Mononuclear cell (primary cell): ENCODE results near the gene MYO7B. TPM values are rescaled to one million over a fixed set of nuclear protein-coding genes. Genes with fewer than 3 reads are reported as not detected.

Experiments
- H3K27me3 ChIP-seq: 2 replicates; pipeline ENCODE4 v1.6.0; 2011; ENCODE audit warnings: low read length, control low read depth; ENCODE audit not compliant: insufficient read depth
- H3K4me1 ChIP-seq: 2 replicates; pipeline ENCODE4 v1.5.1; 2011; ENCODE audit warnings: mild to moderate bottlenecking, low read length, control low read depth; ENCODE audit not compliant: insufficient read depth
- H3K4me3 ChIP-seq: 2 replicates; pipeline ENCODE4 v1.5.1; 2011; ENCODE audit warnings: mild to moderate bottlenecking, low read length, moderate library complexity
- H3K9me3 ChIP-seq: 2 replicates; pipeline ENCODE4 v1.5.1; 2011; ENCODE audit warnings: low read depth, mild to moderate bottlenecking, control low read depth, low read length
- total RNA-seq: library from RNA; depleted of rRNA; stranded (reverse); fragments of >200 nt; gene quantifications from one replicate; pipeline ENCODE4 v1.2.3, GENCODE V29; 2012

Gene MYO7B
- total RNA-seq, 1 donor, result 1.0 TPM

DNA sequence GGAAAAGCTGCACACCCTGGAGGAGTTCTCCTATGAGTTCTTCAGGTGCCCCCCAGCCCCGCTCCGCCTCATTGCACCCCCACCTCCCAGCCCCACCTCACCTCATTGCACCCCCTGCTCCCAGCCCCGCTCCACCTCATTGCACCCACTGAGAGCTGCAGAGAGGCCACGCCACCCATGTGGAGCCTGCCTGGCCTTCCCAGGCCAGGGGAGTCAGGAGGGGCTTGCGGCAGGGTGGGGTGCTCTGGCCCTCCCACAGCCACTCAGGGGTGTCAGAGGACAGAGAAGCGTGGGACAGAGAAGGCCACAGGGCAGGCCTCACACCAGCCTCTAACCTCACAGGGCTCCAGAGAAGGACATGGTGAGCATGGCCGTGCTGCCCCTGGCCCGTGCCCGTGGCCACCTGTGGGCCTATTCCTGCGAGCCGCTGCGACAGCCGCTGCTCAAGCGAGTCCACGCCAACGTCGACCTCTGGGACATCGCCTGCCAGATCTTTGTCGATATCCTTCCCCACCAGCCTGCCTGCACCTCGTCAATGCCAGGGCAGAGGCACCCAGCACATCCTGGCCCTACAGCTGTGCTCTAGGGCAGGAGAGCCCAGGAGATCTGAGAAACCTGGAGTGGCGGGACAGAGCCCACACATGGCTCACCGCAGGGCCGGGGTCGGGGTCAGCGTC lies 95.5 kb downstream of the MYO7B start:
- Histone ChIP-seq H3K4me3 (no peak overlapping the region), H3K4me1 (peaks cover 58% of the 10 kb centered on the region), H3K9me3 (no peaks in the 10 kb centered on the region), H3K27me3 (no peaks in the 10 kb centered on the region)

DNA sequence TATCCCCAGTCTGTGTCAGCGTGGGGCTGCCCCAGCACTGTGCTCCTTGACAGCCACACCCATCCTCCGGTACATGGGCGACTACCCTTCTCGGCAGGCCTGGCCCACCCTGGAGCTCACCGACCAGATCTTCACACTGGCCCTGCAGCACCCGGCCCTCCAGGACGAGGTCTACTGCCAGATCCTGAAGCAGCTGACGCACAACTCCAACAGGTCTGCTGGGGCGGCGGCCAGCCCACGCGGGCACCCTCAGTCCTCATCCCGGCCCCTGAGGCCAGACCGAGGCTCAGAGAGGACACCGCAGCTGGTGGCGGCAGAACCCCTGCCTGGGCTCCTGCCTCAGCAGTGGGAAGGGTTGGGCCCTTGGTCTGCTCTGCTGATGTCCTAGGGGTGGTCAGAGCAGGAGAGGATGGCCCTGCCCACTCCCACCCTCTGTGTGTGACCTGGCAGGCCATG lies 96.1 kb downstream of the MYO7B start:
- H3K27me3 ChIP-seq, result no peaks in the 10 kb centered on the region
- H3K4me1 ChIP-seq, result peaks cover 63% of the 10 kb centered on the region
- H3K9me3 ChIP-seq, result no peaks in the 10 kb centered on the region
- no peak overlapping the region for H3K4me3 ChIP-seq

DNA sequence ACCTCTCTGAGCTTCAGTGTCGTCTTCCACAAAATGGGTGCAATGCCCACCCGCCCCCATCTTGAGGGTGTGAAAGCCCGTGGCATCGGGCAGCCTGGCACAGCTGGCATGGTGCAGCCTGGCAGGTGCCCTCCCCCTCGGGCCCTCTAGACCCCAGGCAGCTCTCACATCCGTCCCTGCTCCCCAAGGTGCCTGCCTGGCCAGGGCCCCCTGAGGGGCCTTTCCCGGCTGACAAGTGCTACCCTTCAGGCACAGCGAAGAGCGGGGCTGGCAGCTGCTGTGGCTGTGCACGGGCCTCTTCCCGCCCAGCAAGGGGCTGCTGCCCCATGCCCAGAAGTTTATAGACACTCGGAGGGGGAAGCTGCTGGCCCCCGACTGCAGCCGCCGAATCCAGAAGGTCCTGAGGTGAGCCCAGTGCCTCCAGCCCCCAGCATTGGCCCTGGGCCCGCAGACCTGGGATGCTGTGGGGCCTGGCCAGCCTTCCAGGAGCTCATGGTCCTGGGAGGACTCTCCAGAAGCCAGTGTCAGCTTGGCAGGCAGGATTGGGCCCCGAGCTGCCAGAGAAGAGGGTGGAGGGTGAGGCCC lies 96.6 kb downstream of the MYO7B start:
- Histone ChIP-seq H3K9me3 (no peaks in the 10 kb centered on the region), H3K27me3 (no peaks in the 10 kb centered on the region), H3K4me1 (peaks cover 67% of the 10 kb centered on the region), H3K4me3 (no peak overlapping the region)

DNA sequence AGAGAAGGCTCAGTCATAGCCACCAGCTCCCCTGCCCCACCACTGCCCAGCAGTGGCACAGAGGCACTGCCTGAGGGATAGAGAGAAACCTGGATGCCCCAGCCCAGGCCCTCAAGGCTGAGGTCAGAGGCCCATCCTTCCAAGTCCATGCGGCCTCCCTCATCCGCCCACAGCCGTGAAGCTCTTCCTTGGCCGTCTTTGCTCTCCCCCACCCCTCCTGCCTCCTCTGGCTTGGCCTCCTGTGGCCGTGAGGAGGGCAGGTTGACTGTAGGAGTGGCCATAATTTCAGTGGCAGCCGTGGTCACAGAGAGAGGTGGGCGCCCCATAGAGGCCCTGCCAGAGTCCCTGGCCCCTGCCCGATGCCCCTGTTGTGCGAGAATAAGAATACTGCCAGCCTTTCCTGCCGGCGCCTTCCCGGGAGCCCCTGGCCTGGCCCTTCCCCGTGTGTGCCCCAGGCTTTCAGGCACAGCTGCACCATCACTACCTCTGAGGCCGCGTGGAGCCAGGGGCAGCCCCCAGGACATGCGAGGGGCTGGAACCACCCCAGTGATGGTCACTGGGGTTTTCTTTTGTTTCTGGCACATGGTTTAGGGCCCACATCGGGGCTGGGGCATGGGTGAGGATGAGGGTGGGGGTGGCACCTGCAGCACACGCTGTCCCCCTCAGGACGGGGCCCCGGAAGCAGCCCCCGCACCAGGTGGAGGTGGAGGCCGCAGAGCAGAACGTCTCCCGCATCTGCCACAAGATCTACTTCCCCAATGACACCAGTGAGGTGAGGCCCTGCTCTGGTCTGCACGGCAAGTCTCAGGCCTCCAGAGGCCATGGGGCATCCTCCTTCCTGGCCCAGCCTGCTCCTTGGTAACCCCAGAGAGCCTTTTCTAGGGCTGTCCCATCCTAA lies 97.4 kb downstream of the MYO7B start:
- H3K4me1 ChIP-seq, result peaks cover 75% of the 10 kb centered on the region
- H3K27me3 ChIP-seq, result no peaks in the 10 kb centered on the region
- no peak overlapping the region for H3K4me3 ChIP-seq
- H3K9me3 ChIP-seq, result no peaks in the 10 kb centered on the region

DNA sequence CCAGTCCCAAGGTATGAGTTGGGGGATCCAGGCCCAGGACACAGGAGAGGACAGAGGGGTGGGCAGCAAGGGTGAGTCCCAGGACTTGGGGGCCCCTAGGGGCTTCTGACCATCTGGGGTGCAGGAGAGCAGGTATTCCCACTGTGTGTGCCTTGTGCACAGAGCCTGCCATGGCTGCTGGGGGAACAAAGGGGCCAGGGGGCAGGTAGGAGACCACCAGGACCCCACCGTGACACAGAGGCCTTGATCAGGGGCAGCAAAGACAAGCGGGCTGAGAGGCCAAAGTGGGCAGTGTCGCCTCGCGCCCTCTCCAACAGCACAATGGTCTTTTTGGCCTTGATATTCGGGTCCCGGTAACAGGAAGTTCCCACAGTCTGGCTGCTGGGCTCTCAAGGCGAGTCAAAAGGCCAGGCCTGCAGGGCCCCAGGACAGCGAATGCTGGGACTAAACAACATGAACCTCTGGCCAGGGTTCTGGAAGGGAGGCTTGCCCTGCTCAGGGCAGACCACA lies 98.1 kb downstream of the MYO7B start:
- H3K27me3 ChIP-seq, result no peaks in the 10 kb centered on the region

DNA sequence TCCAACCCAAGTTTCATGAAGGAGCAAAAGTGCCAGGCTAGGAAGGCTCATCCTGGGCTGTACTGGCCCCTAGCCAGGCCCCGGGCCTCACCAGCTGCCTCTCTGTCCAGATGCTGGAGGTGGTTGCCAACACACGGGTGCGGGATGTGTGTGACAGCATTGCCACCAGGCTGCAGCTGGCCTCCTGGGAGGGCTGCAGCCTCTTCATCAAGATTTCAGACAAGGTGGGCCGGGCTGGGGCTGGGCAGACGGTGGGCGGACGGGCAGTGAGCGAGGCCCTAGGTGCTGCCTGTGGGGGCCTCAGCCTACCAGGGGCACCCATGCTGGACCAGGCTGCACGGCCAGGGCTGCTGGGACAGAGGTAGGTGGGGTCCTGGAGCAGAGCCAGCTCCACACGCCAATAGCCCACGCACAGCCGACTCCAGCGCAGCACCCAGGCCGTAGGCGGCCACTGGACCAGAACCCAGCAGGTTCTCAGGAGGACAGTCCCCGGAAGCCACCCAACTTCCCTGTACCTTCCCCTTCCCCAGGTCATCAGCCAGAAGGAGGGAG lies 98.7 kb downstream of the MYO7B start:
- no peak overlapping the region for H3K4me3 ChIP-seq
- no peaks in the 10 kb centered on the region for H3K9me3 ChIP-seq
- H3K27me3 ChIP-seq, result no peaks in the 10 kb centered on the region
- H3K4me1 ChIP-seq, result peaks cover 88% of the 10 kb centered on the region

More for the DNA sequence above, 98.1 kb downstream of the MYO7B start:
- H3K9me3 ChIP-seq, result no peaks in the 10 kb centered on the region
- H3K4me3 ChIP-seq, result no peak overlapping the region
- peaks cover 83% of the 10 kb centered on the region for H3K4me1 ChIP-seq

DNA sequence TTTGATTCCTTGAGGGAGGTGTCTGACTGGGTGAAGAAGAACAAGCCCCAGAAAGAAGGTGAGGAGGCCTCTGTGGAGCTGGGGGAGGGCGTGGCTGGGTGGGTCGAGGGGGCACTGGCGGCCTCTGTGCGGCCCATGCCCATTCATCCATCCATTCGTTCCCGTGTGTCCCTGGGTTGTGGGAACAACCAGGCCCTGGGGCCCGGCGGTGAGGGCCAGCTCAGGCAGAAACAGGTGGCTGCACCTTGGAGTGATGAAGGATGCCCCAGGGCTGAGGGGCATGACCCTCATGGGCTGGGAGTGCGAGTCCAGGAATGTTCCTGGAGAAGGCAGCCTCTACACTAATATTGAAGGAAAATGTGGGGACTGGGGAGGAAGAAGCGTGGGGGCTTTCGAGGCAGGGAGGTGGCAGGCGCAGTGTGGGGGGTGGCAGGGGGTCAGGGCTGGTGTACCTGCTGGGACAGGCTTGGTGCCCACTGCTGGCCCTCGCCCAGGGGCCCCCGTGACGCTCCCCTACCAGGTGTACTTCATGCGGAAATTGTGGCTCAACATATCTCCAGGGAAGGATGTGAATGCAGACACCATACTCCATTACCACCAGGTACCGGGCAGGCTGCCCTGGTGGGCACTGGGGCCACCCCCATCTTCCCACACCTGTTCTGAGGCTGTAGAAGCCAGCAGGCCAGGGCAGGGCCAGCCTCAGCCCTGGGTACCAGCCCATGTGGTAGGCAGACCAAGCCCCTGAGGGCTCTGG lies 99.3 kb downstream of the MYO7B start:
- Histone ChIP-seq H3K4me1 (peaks cover 92% of the 10 kb centered on the region), H3K27me3 (no peaks in the 10 kb centered on the region), H3K4me3 (no peak overlapping the region), H3K9me3 (no peaks in the 10 kb centered on the region)

DNA sequence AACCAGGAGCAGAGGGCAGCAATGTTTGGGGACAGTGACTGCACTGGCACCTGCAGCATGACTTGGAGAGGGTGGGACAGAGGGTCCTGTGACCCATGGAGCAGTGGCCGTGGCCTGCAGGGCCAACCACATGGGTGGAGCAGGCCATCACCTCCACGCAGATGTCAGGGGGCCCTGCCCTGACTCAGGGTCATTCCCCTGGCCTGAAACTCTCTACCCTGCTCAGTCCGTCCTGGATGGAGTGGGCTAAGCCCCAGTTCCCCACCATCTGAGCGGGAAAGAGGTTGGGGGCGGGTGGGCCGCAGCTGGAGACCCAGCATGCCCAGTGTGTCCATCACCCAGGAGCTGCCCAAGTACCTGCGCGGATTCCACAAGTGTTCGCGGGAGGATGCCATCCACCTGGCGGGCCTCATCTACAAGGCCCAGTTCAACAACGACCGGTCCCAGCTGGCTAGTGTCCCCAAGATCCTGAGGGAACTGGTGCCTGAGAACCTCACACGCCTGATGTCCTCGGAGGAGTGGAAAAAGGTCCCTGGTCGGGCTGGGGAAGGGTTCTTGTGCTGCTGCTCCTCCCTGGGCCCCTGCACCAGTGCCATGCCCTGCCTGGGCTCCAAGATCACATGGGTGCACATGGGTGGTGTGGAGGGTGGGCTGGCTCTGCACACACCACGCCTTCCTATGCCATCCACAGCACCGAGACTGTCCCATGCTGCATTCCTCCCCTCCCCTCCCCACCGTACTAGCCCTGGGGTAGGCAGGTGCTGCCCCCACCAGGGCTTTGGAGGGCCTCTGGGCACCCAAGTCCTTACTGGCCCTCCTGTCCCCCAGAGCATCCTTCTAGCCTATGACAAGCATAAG lies 100.1 kb downstream of the MYO7B start:
- Histone ChIP-seq H3K9me3 (no peaks in the 10 kb centered on the region), H3K4me1 (peaks cover 92% of the 10 kb centered on the region), H3K4me3 (no peak overlapping the region), H3K27me3 (no peaks in the 10 kb centered on the region)

DNA sequence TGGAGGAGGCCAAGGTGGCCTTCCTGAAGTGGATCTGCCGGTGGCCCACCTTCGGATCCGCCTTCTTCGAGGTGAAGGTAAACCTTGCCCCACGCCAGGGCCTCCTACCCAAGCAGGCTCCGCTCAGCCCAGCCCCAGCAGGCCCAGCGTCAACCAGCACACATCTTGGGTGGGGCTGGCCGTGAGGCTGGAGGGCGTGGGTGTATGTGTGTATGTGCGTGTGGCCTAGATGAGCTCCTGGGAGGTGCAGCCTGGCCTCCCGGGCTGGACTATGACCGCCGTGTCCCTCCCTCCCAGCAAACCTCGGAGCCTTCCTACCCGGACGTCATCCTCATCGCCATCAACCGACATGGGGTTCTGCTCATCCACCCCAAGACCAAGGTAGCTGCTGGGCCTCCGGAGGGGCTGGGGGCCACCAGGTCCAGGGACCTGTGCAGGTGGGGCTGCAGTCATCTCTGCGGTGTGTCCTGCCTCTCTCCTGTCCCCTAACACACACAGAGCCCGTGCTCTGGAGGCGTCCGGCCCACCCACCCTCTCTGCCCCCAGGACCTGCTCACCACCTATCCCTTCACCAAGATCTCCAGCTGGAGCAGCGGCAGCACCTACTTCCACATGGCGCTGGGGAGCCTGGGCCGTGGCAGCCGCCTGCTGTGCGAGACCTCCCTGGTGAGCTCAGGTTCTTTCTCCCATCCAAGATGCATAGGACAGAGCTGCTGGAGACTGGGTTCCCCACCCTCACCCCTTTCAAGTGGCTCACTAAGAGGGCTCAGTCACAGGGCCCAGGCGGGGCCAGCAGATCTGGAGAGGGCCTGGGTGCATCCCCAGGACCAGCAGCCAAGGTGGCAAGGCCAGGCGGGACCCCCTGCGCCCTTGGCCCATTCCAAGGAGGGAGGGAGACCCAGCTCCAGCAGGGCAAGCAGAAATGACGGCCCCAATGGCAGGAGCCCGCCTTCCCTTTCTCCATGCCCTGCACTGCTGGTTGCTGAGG lies 101.1 kb downstream of the MYO7B start:
- Histone ChIP-seq H3K27me3 (no peaks in the 10 kb centered on the region), H3K4me3 (no peak overlapping the region), H3K4me1 (peaks cover 92% of the 10 kb centered on the region), H3K9me3 (no peaks in the 10 kb centered on the region)

DNA sequence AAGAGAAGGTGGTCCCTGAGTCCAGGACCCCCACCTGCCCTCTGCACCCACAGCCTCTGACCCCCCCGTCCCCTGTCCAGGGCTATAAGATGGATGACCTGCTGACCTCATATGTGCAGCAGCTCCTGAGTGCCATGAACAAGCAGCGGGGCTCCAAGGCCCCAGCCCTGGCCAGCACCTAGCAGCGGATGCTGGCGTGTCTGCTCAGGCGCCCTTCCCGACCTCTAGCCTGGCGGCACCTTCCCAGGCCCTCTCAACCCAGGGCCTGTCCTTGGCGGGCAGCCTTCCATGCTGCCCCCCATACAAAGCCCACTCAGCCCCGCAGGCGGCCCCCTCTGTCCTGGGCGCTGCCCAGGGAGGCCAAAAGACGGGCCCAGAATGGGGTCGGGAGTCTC lies 101.8 kb downstream of the MYO7B start:
- H3K4me3 ChIP-seq, result no peak overlapping the region
- no peaks in the 10 kb centered on the region for H3K9me3 ChIP-seq
- H3K4me1 ChIP-seq, result peaks cover 91% of the 10 kb centered on the region
- no peaks in the 10 kb centered on the region for H3K27me3 ChIP-seq

DNA sequence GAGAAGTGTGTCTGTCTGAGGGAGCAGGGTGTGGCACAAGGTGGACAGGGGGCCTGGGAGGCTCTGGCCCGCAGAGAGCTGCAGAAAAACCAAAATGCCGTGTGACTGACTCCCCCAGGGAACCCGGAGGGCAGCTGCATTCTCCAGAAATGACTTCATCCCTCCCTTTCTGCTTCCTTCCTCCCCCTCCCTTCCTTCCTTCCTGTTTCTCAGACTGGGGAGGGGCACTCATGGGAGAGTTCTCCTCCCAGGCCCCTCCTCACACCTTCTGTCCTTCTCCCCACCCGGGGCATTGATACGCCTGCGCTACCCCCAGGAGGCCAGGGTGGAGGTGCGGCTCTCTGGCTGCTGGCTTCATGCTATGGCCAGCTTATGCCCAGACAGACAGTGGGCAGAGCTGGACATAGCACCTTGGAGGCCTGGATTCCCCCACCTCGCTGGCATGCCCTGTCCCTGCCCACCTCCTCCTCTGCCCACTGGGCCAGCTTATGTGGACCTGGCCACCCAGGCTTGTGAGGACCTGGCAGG lies 102.3 kb downstream of the MYO7B start:
- H3K4me3 ChIP-seq, result no peak overlapping the region
- H3K9me3 ChIP-seq, result no peaks in the 10 kb centered on the region
- H3K4me1 ChIP-seq, result peaks cover 85% of the 10 kb centered on the region
- no peaks in the 10 kb centered on the region for H3K27me3 ChIP-seq

DNA sequence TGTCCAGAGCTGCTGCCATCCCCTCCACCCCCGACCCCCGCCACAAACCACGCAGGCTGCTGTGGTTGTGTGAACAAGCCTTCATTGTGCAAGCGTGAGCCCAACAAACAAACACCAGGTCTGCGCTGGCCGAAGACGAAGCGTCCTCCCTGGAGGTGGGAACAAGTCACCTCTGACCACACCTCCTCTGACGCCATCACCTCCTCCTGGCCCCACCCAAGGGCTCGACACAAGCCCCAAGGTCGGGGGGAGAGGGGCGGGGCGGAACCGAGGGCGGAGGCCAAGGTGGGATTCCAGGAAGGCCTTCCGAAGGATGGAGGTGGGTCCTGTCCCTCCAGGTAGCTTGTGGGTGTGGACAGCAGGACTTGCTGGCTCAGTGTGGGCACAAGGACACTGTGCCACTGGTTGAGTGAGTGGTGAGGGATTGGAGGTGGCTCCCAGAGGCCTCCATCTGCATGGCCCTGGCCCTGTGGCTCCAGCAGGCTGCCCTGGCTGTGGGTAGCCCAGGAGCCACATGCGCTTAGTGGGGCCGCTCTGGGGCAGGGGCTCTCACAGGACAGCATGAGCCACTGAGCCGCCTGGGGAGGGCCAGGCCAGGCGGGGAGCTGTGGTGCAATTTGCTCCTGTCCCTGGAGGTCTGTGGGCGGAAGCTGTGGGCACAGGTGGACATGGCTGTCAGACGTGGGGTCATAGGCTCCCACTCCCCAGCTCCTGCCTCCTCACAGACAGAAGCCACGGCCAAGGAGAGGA lies 103.1 kb downstream of the MYO7B start:
- Histone ChIP-seq H3K9me3 (no peaks in the 10 kb centered on the region), H3K4me1 (peaks cover 78% of the 10 kb centered on the region), H3K27me3 (no peaks in the 10 kb centered on the region), H3K4me3 (no peak overlapping the region)
